ENCODE measurements around the gene RNF130. TPM values are rescaled to one million over a fixed set of nuclear protein-coding genes. Genes with fewer than 3 reads are reported as not detected.

Gene RNF130
- total RNA-seq, 1 donor from 2014 or later, result 10.0 TPM

GRCh38 chr5:180074462-180074861 is 2.9 kb upstream of the RNF130 start:
- H3K36me3 Mint-ChIP-seq (ENCODE audit: low read depth), result peaks cover 3% of the 10 kb centered on the region
- H3K4me3 Mint-ChIP-seq (ENCODE audit: low read depth), result no peak overlapping the region
- intact Hi-C loops (cut with micrococcal nuclease), result loop anchor here (10.0 kb wide), 1 partner anchor 170 kb away; the partner anchor contains the start of gene TBC1D9B
- H3K27me3 Mint-ChIP-seq (ENCODE audit: low read depth), result peaks cover 50% of the 10 kb centered on the region
- no peak for DNase-seq (ENCODE audit: low spot score)
- H3K9me3 Mint-ChIP-seq, result peaks cover 10% of the 10 kb centered on the region
- H3K27ac Mint-ChIP-seq, result no peak overlapping the region
- peaks cover 13% of the 10 kb centered on the region for H3K4me1 Mint-ChIP-seq (ENCODE audit: low read depth)

GRCh38 chr5:180072556-180072955 is 997 bp upstream of the RNF130 start:
- no peak for DNase-seq (ENCODE audit: low spot score)
- Mint-ChIP-seq H3K27me3 (ENCODE audit: low read depth) (peaks cover 52% of the 10 kb centered on the region), H3K9me3 (peaks cover 10% of the 10 kb centered on the region), H3K4me3 (ENCODE audit: low read depth) (no peak overlapping the region), H3K36me3 (ENCODE audit: low read depth) (peaks cover 3% of the 10 kb centered on the region), H3K4me1 (ENCODE audit: low read depth) (peaks cover 13% of the 10 kb centered on the region), H3K27ac (no peak overlapping the region)
- intact Hi-C loops (cut with micrococcal nuclease), result loop anchor here (1.0 to 10.0 kb wide), 2 partner anchors 18 to 168 kb away; partner anchors contain the start of gene TBC1D9B

DNA sequence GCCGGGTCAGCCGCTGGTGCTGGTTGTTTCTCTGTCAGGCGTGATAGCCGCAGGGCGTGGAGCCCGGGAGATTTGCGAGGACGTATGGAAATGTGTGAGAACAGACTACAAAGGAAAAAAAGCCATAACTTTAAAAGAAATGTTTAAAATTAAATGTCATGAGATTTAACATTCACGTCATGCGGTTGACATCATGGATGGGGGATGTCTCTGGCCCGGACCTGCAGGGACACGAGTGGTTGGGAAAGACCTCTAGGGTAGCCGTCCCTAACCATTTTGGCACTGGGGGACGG is 643 bp upstream of the RNF130 start:
- no peak for DNase-seq (ENCODE audit: low spot score)
- H3K36me3 Mint-ChIP-seq (ENCODE audit: low read depth), result peaks cover 3% of the 10 kb centered on the region
- peaks cover 10% of the 10 kb centered on the region for H3K9me3 Mint-ChIP-seq
- H3K27ac Mint-ChIP-seq, result no peak overlapping the region
- peak overlapping the region; percentile 54 for H3K4me3 Mint-ChIP-seq (ENCODE audit: low read depth)
- H3K27me3 Mint-ChIP-seq (ENCODE audit: low read depth), result peaks cover 55% of the 10 kb centered on the region
- peaks cover 13% of the 10 kb centered on the region for H3K4me1 Mint-ChIP-seq (ENCODE audit: low read depth)
- intact Hi-C loops (cut with micrococcal nuclease), result loop anchor here (1.0 to 10.0 kb wide), 2 partner anchors 18 to 167 kb away; partner anchors contain the start of gene TBC1D9B

DNA sequence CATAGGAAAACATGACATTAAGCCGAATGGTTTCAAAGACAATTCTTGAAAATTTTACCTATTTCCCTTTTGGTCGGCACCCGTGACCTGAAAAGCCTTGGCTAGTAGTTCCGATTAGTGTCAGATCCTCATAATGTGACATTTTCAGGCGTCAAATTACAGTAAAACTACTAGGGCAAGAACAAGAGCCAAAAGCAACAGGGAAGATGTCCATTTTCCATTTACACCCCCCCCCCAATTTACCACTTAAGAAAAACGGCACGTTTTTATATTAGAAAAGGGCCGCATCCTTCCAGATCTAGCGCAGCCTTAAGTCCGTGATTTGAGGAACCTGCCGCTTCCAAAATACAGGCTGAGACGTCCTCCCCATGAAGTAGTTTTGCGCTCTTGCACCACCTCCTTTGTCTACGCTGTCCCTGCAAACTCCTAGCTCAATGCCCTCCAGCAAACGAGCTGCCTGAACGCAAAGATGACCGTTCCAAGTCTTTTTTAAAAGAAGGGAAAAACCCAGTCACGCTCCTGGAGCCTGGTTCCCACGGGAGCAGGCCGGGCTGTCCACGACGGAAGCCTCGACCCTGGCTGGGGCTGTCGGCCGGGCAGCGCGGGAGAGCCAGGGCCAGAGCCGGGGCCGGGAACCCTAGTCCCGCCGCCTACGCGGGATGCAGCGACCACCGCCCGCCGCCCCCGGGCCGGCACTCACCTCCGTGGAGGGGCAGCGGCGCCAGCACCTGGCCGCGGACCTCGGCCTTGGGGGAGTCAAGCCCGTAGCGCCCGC is 616 bp downstream of the RNF130 start:
- H3K9me3 Mint-ChIP-seq, result peaks cover 10% of the 10 kb centered on the region
- intact Hi-C loops (cut with micrococcal nuclease), result loop anchor here (2.0 to 10.0 kb wide), 2 partner anchors 14 to 166 kb away; partner anchors contain the start of gene TBC1D9B
- peaks cover 51% of the 10 kb centered on the region for H3K27me3 Mint-ChIP-seq (ENCODE audit: low read depth)
- peaks cover 13% of the 10 kb centered on the region for H3K4me1 Mint-ChIP-seq (ENCODE audit: low read depth)
- peak overlapping the region; percentile 80 for H3K4me3 Mint-ChIP-seq (ENCODE audit: low read depth)
- H3K36me3 Mint-ChIP-seq (ENCODE audit: low read depth), result peaks cover 3% of the 10 kb centered on the region
- H3K27ac Mint-ChIP-seq, result no peak overlapping the region
- no peak for DNase-seq (ENCODE audit: low spot score)

GRCh38 chr5:180069589-180070247 is 1.8 kb downstream of the RNF130 start:
- no peak overlapping the region for H3K4me3 Mint-ChIP-seq (ENCODE audit: low read depth)
- peaks cover 3% of the 10 kb centered on the region for H3K36me3 Mint-ChIP-seq (ENCODE audit: low read depth)

DNA sequence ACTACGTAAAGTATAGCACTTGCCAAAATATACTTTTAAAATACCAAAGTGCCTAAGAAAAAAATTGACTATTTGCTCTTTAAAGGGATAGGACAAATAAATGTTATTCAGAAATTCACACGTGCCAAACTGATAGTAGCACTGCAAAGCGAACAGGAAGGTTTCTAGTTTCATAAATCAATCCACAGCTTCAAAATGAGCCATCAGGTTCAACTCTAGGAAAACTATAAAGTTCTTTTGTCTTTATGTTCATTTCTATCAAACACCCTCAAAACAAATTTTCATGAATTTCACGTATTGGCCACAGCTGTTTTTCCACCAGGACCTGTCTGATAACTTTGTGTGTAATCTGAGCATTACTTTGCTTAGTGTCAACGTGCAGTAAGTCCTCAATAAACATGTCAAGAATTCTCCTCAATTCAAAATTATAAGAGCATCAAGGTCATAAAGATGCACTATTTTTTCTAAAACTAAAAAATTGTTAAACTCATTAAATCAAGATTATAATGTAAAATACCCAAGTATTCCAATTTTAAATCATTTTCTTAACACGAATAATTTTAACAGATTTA is 3.0 kb downstream of the RNF130 start:
- peaks cover 13% of the 10 kb centered on the region for H3K4me1 Mint-ChIP-seq (ENCODE audit: low read depth)

More at GRCh38 chr5:180069589-180070247, 1.8 kb downstream of the RNF130 start:
- intact Hi-C loops (cut with micrococcal nuclease), result loop anchor here (2.0 to 10.0 kb wide), 2 partner anchors 15 to 165 kb away; partner anchors contain the start of gene TBC1D9B
- Mint-ChIP-seq H3K27me3 (ENCODE audit: low read depth) (peaks cover 43% of the 10 kb centered on the region), H3K4me1 (ENCODE audit: low read depth) (peaks cover 13% of the 10 kb centered on the region), H3K27ac (no peak overlapping the region), H3K9me3 (peaks cover 10% of the 10 kb centered on the region)
- DNase-seq (ENCODE audit: low spot score), result no peak

GRCh38 chr5:180067986-180068385 is 3.6 kb downstream of the RNF130 start:
- intact Hi-C loops (cut with micrococcal nuclease), result no loop called here
- Mint-ChIP-seq H3K36me3 (ENCODE audit: low read depth) (peaks cover 3% of the 10 kb centered on the region), H3K27me3 (ENCODE audit: low read depth) (peaks cover 43% of the 10 kb centered on the region), H3K27ac (no peak overlapping the region), H3K9me3 (peaks cover 10% of the 10 kb centered on the region), H3K4me3 (ENCODE audit: low read depth) (no peak overlapping the region), H3K4me1 (ENCODE audit: low read depth) (peaks cover 13% of the 10 kb centered on the region)
- DNase-seq (ENCODE audit: low spot score), result no peak

More for the DNA sequence above, 3.0 kb downstream of the RNF130 start:
- no peak overlapping the region for H3K4me3 Mint-ChIP-seq (ENCODE audit: low read depth)
- peaks cover 3% of the 10 kb centered on the region for H3K36me3 Mint-ChIP-seq (ENCODE audit: low read depth)
- H3K9me3 Mint-ChIP-seq, result peaks cover 10% of the 10 kb centered on the region
- no peak for DNase-seq (ENCODE audit: low spot score)
- intact Hi-C loops (cut with micrococcal nuclease), result no loop called here
- no peak overlapping the region for H3K27ac Mint-ChIP-seq
- peaks cover 40% of the 10 kb centered on the region for H3K27me3 Mint-ChIP-seq (ENCODE audit: low read depth)

- Mint-ChIP-seq H3K4me1 (ENCODE audit: low read depth) (no peaks in the 10 kb centered on the region), H3K9me3 (no peaks in the 10 kb centered on the region), H3K4me3 (ENCODE audit: low read depth) (no peak overlapping the region), H3K36me3 (ENCODE audit: low read depth) (no peaks in the 10 kb centered on the region), H3K27me3 (ENCODE audit: low read depth) (peaks cover 11% of the 10 kb centered on the region), H3K27ac (no peak overlapping the region)
- intact Hi-C loops (cut with micrococcal nuclease), result no loop called here
- DNase-seq (ENCODE audit: low spot score), result no peak
These were observed 11.4 kb downstream of the RNF130 start for GRCh38 chr5:180060192-180060591.

DNA sequence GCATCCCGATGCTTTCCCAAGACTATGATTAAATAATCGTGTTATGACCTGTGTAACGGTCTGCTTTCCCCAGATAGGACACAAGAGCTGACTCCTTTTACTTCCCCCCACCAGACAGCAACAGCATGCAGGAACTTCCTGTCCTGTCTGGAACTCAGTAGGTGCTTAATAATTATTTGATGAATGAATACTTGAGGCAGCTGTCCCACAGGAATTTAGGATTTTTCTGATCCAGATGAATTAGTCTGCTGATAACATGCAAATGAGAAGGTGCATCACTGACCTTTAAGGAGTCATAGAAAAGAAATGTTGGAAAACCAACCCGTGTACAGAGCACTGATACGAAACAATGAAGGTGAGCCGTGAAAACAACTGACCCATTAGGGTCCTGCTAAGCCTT is 12.2 kb downstream of the RNF130 start:
- no peaks in the 10 kb centered on the region for H3K36me3 Mint-ChIP-seq (ENCODE audit: low read depth)
- H3K4me1 Mint-ChIP-seq (ENCODE audit: low read depth), result no peaks in the 10 kb centered on the region
- intact Hi-C loops (cut with micrococcal nuclease), result no loop called here
- DNase-seq (ENCODE audit: low spot score), result no peak
- H3K4me3 Mint-ChIP-seq (ENCODE audit: low read depth), result no peak overlapping the region
- no peaks in the 10 kb centered on the region for H3K9me3 Mint-ChIP-seq
- peaks cover 8% of the 10 kb centered on the region for H3K27me3 Mint-ChIP-seq (ENCODE audit: low read depth)
- no peak overlapping the region for H3K27ac Mint-ChIP-seq

DNA sequence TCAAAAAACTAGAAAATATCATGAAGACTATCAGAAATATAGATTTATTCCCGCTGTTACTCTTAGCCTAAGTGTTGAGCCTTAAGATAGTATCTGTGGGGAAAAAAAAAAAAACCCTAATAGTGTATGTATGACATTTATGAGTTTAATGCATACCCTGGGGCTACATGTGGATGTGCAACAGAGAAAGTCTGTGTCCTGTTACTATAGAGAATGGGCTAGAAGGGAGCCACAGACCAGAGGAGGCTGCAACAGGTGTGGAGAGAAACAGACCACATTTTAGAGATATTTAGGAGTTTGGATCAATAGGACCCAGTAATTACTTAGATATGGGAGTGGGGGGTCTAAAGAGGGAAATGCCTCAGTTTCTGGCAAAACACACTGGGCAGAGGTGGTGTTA is 15.4 kb downstream of the RNF130 start:
- H3K4me1 Mint-ChIP-seq (ENCODE audit: low read depth), result no peaks in the 10 kb centered on the region
- H3K4me3 Mint-ChIP-seq (ENCODE audit: low read depth), result no peak overlapping the region
- no peaks in the 10 kb centered on the region for H3K27me3 Mint-ChIP-seq (ENCODE audit: low read depth)
- no peaks in the 10 kb centered on the region for H3K9me3 Mint-ChIP-seq
- intact Hi-C loops (cut with micrococcal nuclease), result no loop called here
- no peak for DNase-seq (ENCODE audit: low spot score)
- no peaks in the 10 kb centered on the region for H3K36me3 Mint-ChIP-seq (ENCODE audit: low read depth)
- H3K27ac Mint-ChIP-seq, result no peak overlapping the region

DNA sequence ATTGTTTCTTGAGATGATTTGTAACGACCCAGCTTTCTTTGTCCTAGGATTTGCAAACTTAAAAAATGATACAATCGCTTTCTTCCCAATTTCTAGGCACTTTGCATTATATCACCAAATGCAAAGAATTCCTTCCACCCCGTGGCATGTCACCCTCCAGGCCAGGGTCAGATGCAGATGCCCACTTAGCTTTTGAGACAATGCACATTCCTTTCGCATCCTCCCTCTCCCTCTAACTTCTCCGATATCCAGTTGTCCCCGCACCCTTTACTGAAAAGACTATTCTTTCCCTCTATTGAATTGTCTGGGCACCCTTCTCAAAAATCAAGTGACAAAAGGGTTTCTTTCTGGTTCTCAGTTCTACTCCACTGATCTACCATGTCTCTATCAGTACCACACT is 17.3 kb downstream of the RNF130 start:
- no peak overlapping the region for H3K4me3 Mint-ChIP-seq (ENCODE audit: low read depth)
- H3K9me3 Mint-ChIP-seq, result no peaks in the 10 kb centered on the region
- H3K36me3 Mint-ChIP-seq (ENCODE audit: low read depth), result no peaks in the 10 kb centered on the region
- H3K27me3 Mint-ChIP-seq (ENCODE audit: low read depth), result no peaks in the 10 kb centered on the region
- H3K4me1 Mint-ChIP-seq (ENCODE audit: low read depth), result no peaks in the 10 kb centered on the region
- H3K27ac Mint-ChIP-seq, result no peak overlapping the region
- intact Hi-C loops (cut with micrococcal nuclease), result no loop called here
- DNase-seq (ENCODE audit: low spot score), result no peak

DNA sequence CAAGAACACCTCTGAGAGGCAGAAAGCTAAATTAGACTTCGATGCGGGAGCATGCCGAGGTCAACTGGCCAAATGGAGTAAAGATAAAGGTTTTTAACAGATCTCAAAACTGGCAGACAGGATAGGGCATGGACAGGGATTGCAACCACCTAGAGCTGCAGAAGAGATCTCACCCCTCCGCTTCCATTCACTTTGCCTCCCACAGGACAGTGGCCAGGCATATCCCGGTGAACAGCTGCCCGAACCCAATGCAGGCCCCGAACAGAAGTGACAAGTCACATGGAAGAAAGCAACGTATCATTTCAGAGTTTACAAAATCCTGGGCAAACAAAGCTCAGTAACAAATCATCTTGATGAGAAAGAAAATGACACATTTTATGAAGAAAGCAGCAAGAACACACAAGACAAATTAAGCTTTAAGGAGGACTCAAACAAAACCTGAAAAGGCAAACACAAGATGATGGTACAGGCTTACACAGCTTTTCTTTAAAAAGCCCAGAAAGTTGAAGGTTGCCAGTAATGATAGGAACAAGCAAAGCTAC is 18.4 kb downstream of the RNF130 start:
- Mint-ChIP-seq H3K4me1 (ENCODE audit: low read depth) (no peaks in the 10 kb centered on the region), H3K27ac (no peak overlapping the region), H3K4me3 (ENCODE audit: low read depth) (no peak overlapping the region), H3K27me3 (ENCODE audit: low read depth) (no peaks in the 10 kb centered on the region), H3K36me3 (ENCODE audit: low read depth) (no peaks in the 10 kb centered on the region), H3K9me3 (no peaks in the 10 kb centered on the region)
- intact Hi-C loops (cut with micrococcal nuclease), result no loop called here
- DNase-seq (ENCODE audit: low spot score), result no peak

All from activated T-helper 2 cell treated with anti-CD3 and anti-CD28 coated beads, Interferon-gamma antibody, Interleukin-2, Interleukin-4, amounts not matched to agents 10 μg/mL and 5 μg/mL and 100 μg/mL, durations not matched to agents 14 hours and 24 hours and 36 hours (primary cell).